ENCODE data around the gene IFNG-AS1. TPM values are rescaled to one million over a fixed set of nuclear protein-coding genes. Genes with fewer than 3 reads are reported as not detected.

Gene IFNG-AS1
- total RNA-seq, 1 donor = 1.7 TPM

GRCh38 chr12:68038650-68039049, 49.4 kb downstream of the IFNG-AS1 start:
- Histone ChIP-seq H3K27me3 (ENCODE audit: insufficient read depth, low read length) (no peaks in the 10 kb centered on the region), H3K9me3 (ENCODE audit: low read depth, low read length) (no peaks in the 10 kb centered on the region), H3K4me1 (ENCODE audit: insufficient read depth, low read length) (no peaks in the 10 kb centered on the region), H3K4me3 (ENCODE audit: low read length) (no peak overlapping the region)

GRCh38 chr12:68040450-68041075, 51.3 kb downstream of the IFNG-AS1 start:
- no peaks in the 10 kb centered on the region for H3K4me1 ChIP-seq (ENCODE audit: insufficient read depth, low read length)
- H3K4me3 ChIP-seq (ENCODE audit: low read length) = no peak overlapping the region
- no peaks in the 10 kb centered on the region for H3K9me3 ChIP-seq (ENCODE audit: low read depth, low read length)
- no peaks in the 10 kb centered on the region for H3K27me3 ChIP-seq (ENCODE audit: insufficient read depth, low read length)

GRCh38 chr12:68042212-68042699, 53.0 kb downstream of the IFNG-AS1 start:
- Histone ChIP-seq H3K4me1 (ENCODE audit: insufficient read depth, low read length) (no peaks in the 10 kb centered on the region), H3K4me3 (ENCODE audit: low read length) (no peak overlapping the region), H3K9me3 (ENCODE audit: low read depth, low read length) (no peaks in the 10 kb centered on the region), H3K27me3 (ENCODE audit: insufficient read depth, low read length) (no peaks in the 10 kb centered on the region)

GRCh38 chr12:68043435-68043834, 54.2 kb downstream of the IFNG-AS1 start:
- H3K27me3 ChIP-seq (ENCODE audit: insufficient read depth, low read length) = no peaks in the 10 kb centered on the region
- no peaks in the 10 kb centered on the region for H3K9me3 ChIP-seq (ENCODE audit: low read depth, low read length)
- no peak overlapping the region for H3K4me3 ChIP-seq (ENCODE audit: low read length)
- H3K4me1 ChIP-seq (ENCODE audit: insufficient read depth, low read length) = no peaks in the 10 kb centered on the region

GRCh38 chr12:68048648-68049297, 59.5 kb downstream of the IFNG-AS1 start:
- no peaks in the 10 kb centered on the region for H3K4me1 ChIP-seq (ENCODE audit: insufficient read depth, low read length)
- H3K9me3 ChIP-seq (ENCODE audit: low read depth, low read length) = no peaks in the 10 kb centered on the region
- H3K4me3 ChIP-seq (ENCODE audit: low read length) = no peak overlapping the region
- H3K27me3 ChIP-seq (ENCODE audit: insufficient read depth, low read length) = no peaks in the 10 kb centered on the region

- no peaks in the 10 kb centered on the region for H3K27me3 ChIP-seq (ENCODE audit: insufficient read depth, low read length)
- H3K4me3 ChIP-seq (ENCODE audit: low read length) = no peak overlapping the region
- peaks cover 12% of the 10 kb centered on the region for H3K9me3 ChIP-seq (ENCODE audit: low read depth, low read length)
- no peaks in the 10 kb centered on the region for H3K4me1 ChIP-seq (ENCODE audit: insufficient read depth, low read length)
Observed at GRCh38 chr12:68056300-68056699, 67.1 kb downstream of the IFNG-AS1 start.

- Histone ChIP-seq H3K27me3 (ENCODE audit: insufficient read depth, low read length) (no peaks in the 10 kb centered on the region), H3K9me3 (ENCODE audit: low read depth, low read length) (peaks cover 13% of the 10 kb centered on the region), H3K4me3 (ENCODE audit: low read length) (no peak overlapping the region), H3K4me1 (ENCODE audit: insufficient read depth, low read length) (no peaks in the 10 kb centered on the region)
Observed at GRCh38 chr12:68063900-68064590, 74.8 kb downstream of the IFNG-AS1 start.

GRCh38 chr12:68065163-68065562, 75.9 kb downstream of the IFNG-AS1 start:
- Histone ChIP-seq H3K9me3 (ENCODE audit: low read depth, low read length) (peaks cover 13% of the 10 kb centered on the region), H3K4me3 (ENCODE audit: low read length) (no peak overlapping the region), H3K4me1 (ENCODE audit: insufficient read depth, low read length) (no peaks in the 10 kb centered on the region), H3K27me3 (ENCODE audit: insufficient read depth, low read length) (no peaks in the 10 kb centered on the region)

GRCh38 chr12:68065687-68066086, 76.4 kb downstream of the IFNG-AS1 start:
- Histone ChIP-seq H3K4me3 (ENCODE audit: low read length) (no peak overlapping the region), H3K27me3 (ENCODE audit: insufficient read depth, low read length) (no peaks in the 10 kb centered on the region), H3K4me1 (ENCODE audit: insufficient read depth, low read length) (no peaks in the 10 kb centered on the region), H3K9me3 (ENCODE audit: low read depth, low read length) (peaks cover 13% of the 10 kb centered on the region)

GRCh38 chr12:68067762-68068376, 78.6 kb downstream of the IFNG-AS1 start:
- Histone ChIP-seq H3K4me3 (ENCODE audit: low read length) (no peak overlapping the region), H3K9me3 (ENCODE audit: low read depth, low read length) (peaks cover 13% of the 10 kb centered on the region), H3K4me1 (ENCODE audit: insufficient read depth, low read length) (no peaks in the 10 kb centered on the region), H3K27me3 (ENCODE audit: insufficient read depth, low read length) (no peaks in the 10 kb centered on the region)

- Histone ChIP-seq H3K4me3 (ENCODE audit: low read length) (no peak overlapping the region), H3K27me3 (ENCODE audit: insufficient read depth, low read length) (no peaks in the 10 kb centered on the region), H3K4me1 (ENCODE audit: insufficient read depth, low read length) (no peaks in the 10 kb centered on the region), H3K9me3 (ENCODE audit: low read depth, low read length) (peaks cover 13% of the 10 kb centered on the region)
Observed at GRCh38 chr12:68069275-68069674, 80.0 kb downstream of the IFNG-AS1 start.

Other genes with a start within 250 kb of the IFNG-AS1 start
- gene IFNG, start 170.3 kb downstream of the IFNG-AS1 start, total RNA-seq = 12.4 TPM
- gene IL26, start 236.4 kb downstream of the IFNG-AS1 start, total RNA-seq = 0.21 TPM